Right atrium auricular region (tissue), 2 donors: ENCODE results near the gene TLE3. TPM values are rescaled to one million over a fixed set of nuclear protein-coding genes. Genes with fewer than 3 reads are reported as not detected.

Experiments used
- DNase-seq: peaks from one replicate; pipeline ENCODE4 v3.0.0-alpha.2; 2019; ENCODE audit warnings: low spot score
- H3K27ac ChIP-seq, 2 donors: fragments of 200-600 bp; sonication (generic); 1 replicate in 1 of 2; 2 replicates in 1 of 2; pipeline ENCODE4 v1.5.1; 2016 to 2019
- H3K27me3 ChIP-seq, 2 donors: fragments of 200-600 bp; sonication (generic); one replicate each; pipeline versions ENCODE4 v1.5.1 to v1.6.0; 2017 to 2019
- H3K36me3 ChIP-seq: fragments of 200-600 bp; sonication (generic); one replicate; pipeline ENCODE4 v1.5.1; 2016
- H3K4me1 ChIP-seq, 2 donors: fragments of 200-600 bp; sonication (generic); one replicate each; pipeline versions ENCODE4 v1.5.1 to v1.6.0; 2017 to 2019
- H3K4me3 ChIP-seq, 2 donors: fragments of 200-600 bp; sonication (generic); 1 replicate in 1 of 2; 2 replicates in 1 of 2; pipeline ENCODE4 v1.5.1; 2017 to 2019; ENCODE audit warnings: mild to moderate bottlenecking in 1 of 2, moderate library complexity in 1 of 2
- H3K9me3 ChIP-seq, 2 donors: fragments of 200-600 bp; sonication (generic); one replicate each; pipeline ENCODE4 v1.5.1; 2019
- CTCF ChIP-seq, 2 donors: fragments of 200-600 bp; sonication (generic); IDR thresholded peaks; one replicate each; pipeline ENCODE4 v1.5.1; 2019; ENCODE audit warnings: antibody characterized with exemption in 2 of 2
- total RNA-seq, 2 donors: library from RNA; depleted of rRNA; stranded (reverse); fragments of >200 nt; gene quantifications; one replicate each; pipeline ENCODE4 v1.1.0, GENCODE V29; 2016

Gene TLE3
- total RNA-seq, 2 donors from 2014 or later = 23.3 to 61.7 TPM

DNA sequence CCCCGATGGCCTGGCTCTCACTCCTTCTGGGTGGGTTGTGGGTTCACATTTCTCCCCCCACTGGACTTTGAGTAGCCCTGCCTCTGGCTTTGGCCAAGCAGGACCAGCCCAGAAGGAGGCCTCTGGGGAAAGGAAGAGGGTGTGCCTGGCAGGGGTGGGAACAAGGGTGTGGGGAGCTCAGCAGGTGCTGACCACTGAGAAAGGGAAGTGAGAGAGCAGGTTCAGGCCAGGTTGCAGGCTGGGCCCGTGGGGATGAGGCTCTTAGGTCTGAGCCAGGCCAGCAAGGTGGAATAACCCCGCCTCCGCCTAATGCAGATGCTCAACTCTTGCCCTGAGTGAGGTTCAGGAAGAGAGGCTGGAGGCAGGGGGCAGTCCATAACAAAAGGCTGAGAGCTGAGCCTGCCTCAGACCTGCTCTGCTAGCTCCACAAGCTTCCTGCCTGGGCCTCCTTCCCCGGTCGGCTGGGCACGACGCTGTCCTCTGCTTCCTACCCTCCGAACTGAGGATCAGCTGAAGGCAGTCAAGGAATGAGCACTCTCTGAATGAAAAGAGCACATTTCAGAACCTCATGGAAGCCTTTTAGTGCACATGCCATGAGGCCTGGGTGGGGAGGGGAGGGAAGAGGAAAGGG is 82.7 kb downstream of the TLE3 start:
- peaks cover 0 to 8% of the 10 kb centered on the region in 2 donors for H3K9me3 ChIP-seq
- no peak for TF ChIP-seq CTCF (IDR thresholded peaks at IDR 0.05)
- H3K27ac ChIP-seq = no peak overlapping the region
- no peak for DNase-seq
- no peaks in the 10 kb centered on the region for H3K4me1 ChIP-seq
- no peaks in the 10 kb centered on the region for H3K36me3 ChIP-seq
- no peaks in the 10 kb centered on the region for H3K27me3 ChIP-seq
- no peak overlapping the region for H3K4me3 ChIP-seq

DNA sequence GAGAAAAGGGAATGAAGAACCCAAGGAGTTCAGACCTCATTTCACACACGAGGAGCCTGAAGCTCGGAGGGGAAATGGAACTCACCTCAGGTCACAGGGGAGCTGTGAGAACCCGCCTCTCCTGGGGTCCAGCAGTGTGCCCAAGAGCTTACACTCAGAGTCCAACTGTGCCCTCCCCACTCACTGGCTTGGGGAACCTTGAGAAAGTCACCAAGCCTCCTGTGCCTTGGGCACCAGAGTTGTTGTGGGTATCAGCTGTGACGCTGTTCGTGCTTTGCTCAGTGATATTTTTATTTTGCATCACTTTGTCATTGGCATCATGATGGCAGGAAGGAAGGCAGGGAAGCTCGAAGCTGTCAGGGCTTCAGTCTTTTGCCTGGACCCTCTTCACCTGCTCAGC is 83.4 kb downstream of the TLE3 start:
- Histone ChIP-seq H3K4me1 (no peaks in the 10 kb centered on the region), H3K9me3 (peaks cover 0 to 8% of the 10 kb centered on the region in 2 donors), H3K36me3 (no peaks in the 10 kb centered on the region), H3K27ac (no peak overlapping the region), H3K4me3 (no peak overlapping the region), H3K27me3 (no peaks in the 10 kb centered on the region)
- DNase-seq = no peak
- no peak for TF ChIP-seq CTCF (IDR thresholded peaks at IDR 0.05)

DNA sequence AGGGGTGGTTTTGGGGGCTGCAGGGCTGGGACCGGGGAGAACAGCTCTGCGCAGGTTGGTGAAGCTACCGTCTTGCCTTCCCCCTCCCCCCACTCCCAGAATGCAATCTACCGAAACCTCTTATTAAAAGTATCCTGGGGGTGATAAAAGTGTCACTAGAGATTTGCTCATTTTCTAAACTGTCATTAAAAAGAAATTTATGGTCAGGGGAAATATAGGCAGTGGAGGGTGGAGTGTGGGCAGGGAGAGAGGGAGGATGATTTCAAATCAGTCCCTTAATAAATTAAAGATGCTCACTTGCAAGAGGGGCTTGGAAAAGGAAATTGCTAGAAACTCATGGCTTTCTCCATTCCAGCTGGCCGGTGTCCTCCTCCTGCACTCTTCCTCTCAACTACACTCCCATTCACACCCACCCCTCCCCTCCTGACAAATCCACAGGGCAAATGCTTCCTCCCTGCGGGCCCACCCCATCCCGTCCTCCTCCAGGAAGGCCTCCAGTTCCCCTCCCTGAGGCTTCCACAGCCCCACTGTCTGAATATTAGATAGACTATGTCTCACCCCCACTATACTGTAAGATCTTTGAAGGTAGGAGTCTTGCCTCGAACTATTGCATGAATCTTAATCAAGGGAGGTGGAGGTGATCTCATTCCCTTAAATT is 83.9 kb downstream of the TLE3 start:
- no peak for TF ChIP-seq CTCF (IDR thresholded peaks at IDR 0.05)
- Histone ChIP-seq H3K4me1 (no peaks in the 10 kb centered on the region), H3K27ac (no peak overlapping the region), H3K36me3 (no peaks in the 10 kb centered on the region), H3K4me3 (no peak overlapping the region), H3K27me3 (no peaks in the 10 kb centered on the region), H3K9me3 (peaks cover 0 to 8% of the 10 kb centered on the region in 2 donors)
- DNase-seq = no peak

- Histone ChIP-seq H3K4me3 (no peak overlapping the region), H3K9me3 (peaks cover 0 to 8% of the 10 kb centered on the region in 2 donors), H3K27ac (no peak overlapping the region), H3K36me3 (no peaks in the 10 kb centered on the region), H3K27me3 (no peaks in the 10 kb centered on the region), H3K4me1 (no peaks in the 10 kb centered on the region)
- DNase-seq = no peak
- TF ChIP-seq CTCF (IDR thresholded peaks at IDR 0.05) = no peak
Measured at GRCh38 chr15:70012895-70013294, 84.8 kb downstream of the TLE3 start.

- no peaks in the 10 kb centered on the region for H3K4me1 ChIP-seq
- H3K27me3 ChIP-seq = no peaks in the 10 kb centered on the region
- no peak for TF ChIP-seq CTCF (IDR thresholded peaks at IDR 0.05)
- no peaks in the 10 kb centered on the region for H3K36me3 ChIP-seq
- no peak overlapping the region for H3K4me3 ChIP-seq
- no peak for DNase-seq
- no peak overlapping the region for H3K27ac ChIP-seq
- H3K9me3 ChIP-seq = no peaks in the 10 kb centered on the region
Measured at GRCh38 chr15:70008697-70009290, 88.9 kb downstream of the TLE3 start.
